ENCODE measurements around the gene EGFR.
"Not testable (repeated sequence)": the region's sequence is repeated elsewhere in the genome, so short reads cannot be mapped to it uniquely, and the experiment has no call there.

EGFR gene

GRCh38 chr7:55026867-55027490, 8.2 kb downstream of the EGFR start:
- no peaks in the 10 kb centered on the region for H3K9me3 ChIP-seq (ENCODE audit: control insufficient read depth, low read depth, low read length)
- H3K4me3 ChIP-seq (ENCODE audit: low read length): no peak overlapping the region
- no peak overlapping the region for H3K27ac ChIP-seq (ENCODE audit: low read length)
- peaks cover 3% of the 10 kb centered on the region for H3K27me3 ChIP-seq (ENCODE audit: control insufficient read depth, insufficient read depth, low read length)
- H3K36me3 ChIP-seq (ENCODE audit: control insufficient read depth, low read depth, low read length): no peaks in the 10 kb centered on the region
- H3K9ac ChIP-seq (ENCODE audit: low read length): no peak overlapping the region
- H3K4me1 ChIP-seq (ENCODE audit: control insufficient read depth, low read depth, low read length): no peaks in the 10 kb centered on the region

- Histone ChIP-seq H3K9ac (ENCODE audit: low read length) (no peak overlapping the region), H3K36me3 (ENCODE audit: control insufficient read depth, low read depth, low read length) (no peaks in the 10 kb centered on the region), H3K4me3 (ENCODE audit: low read length) (no peak overlapping the region), H3K9me3 (ENCODE audit: control insufficient read depth, low read depth, low read length) (no peaks in the 10 kb centered on the region), H3K27me3 (ENCODE audit: control insufficient read depth, insufficient read depth, low read length) (no peaks in the 10 kb centered on the region), H3K27ac (ENCODE audit: low read length) (no peak overlapping the region), H3K4me1 (ENCODE audit: control insufficient read depth, low read depth, low read length) (no peaks in the 10 kb centered on the region)
Measured at GRCh38 chr7:55028011-55028410, 9.2 kb downstream of the EGFR start.

GRCh38 chr7:55030314-55030713, 11.5 kb downstream of the EGFR start:
- Histone ChIP-seq H3K36me3 (ENCODE audit: control insufficient read depth, low read depth, low read length) (no peaks in the 10 kb centered on the region), H3K9me3 (ENCODE audit: control insufficient read depth, low read depth, low read length) (no peaks in the 10 kb centered on the region), H3K4me1 (ENCODE audit: control insufficient read depth, low read depth, low read length) (no peaks in the 10 kb centered on the region), H3K9ac (ENCODE audit: low read length) (no peak overlapping the region), H3K27ac (ENCODE audit: low read length) (no peak overlapping the region), H3K4me3 (ENCODE audit: low read length) (no peak overlapping the region), H3K27me3 (ENCODE audit: control insufficient read depth, insufficient read depth, low read length) (no peaks in the 10 kb centered on the region)

GRCh38 chr7:55031075-55031474, 12.3 kb downstream of the EGFR start:
- H3K4me1 ChIP-seq (ENCODE audit: control insufficient read depth, low read depth, low read length): no peaks in the 10 kb centered on the region
- H3K9me3 ChIP-seq (ENCODE audit: control insufficient read depth, low read depth, low read length): no peaks in the 10 kb centered on the region
- no peaks in the 10 kb centered on the region for H3K36me3 ChIP-seq (ENCODE audit: control insufficient read depth, low read depth, low read length)
- no peak overlapping the region for H3K27ac ChIP-seq (ENCODE audit: low read length)
- H3K4me3 ChIP-seq (ENCODE audit: low read length): no peak overlapping the region
- H3K27me3 ChIP-seq (ENCODE audit: control insufficient read depth, insufficient read depth, low read length): no peaks in the 10 kb centered on the region
- H3K9ac ChIP-seq (ENCODE audit: low read length): no peak overlapping the region

- H3K27me3 ChIP-seq (ENCODE audit: control insufficient read depth, insufficient read depth, low read length): no peaks in the 10 kb centered on the region
- H3K9ac ChIP-seq (ENCODE audit: low read length): no peak overlapping the region
- H3K4me3 ChIP-seq (ENCODE audit: low read length): no peak overlapping the region
- no peaks in the 10 kb centered on the region for H3K4me1 ChIP-seq (ENCODE audit: control insufficient read depth, low read depth, low read length)
- H3K9me3 ChIP-seq (ENCODE audit: control insufficient read depth, low read depth, low read length): no peaks in the 10 kb centered on the region
- no peak overlapping the region for H3K27ac ChIP-seq (ENCODE audit: low read length)
- no peaks in the 10 kb centered on the region for H3K36me3 ChIP-seq (ENCODE audit: control insufficient read depth, low read depth, low read length)
Measured at GRCh38 chr7:55032069-55032699, 13.4 kb downstream of the EGFR start.

- Histone ChIP-seq H3K4me1 (ENCODE audit: control insufficient read depth, low read depth, low read length) (no peaks in the 10 kb centered on the region), H3K27me3 (ENCODE audit: control insufficient read depth, insufficient read depth, low read length) (no peaks in the 10 kb centered on the region), H3K36me3 (ENCODE audit: control insufficient read depth, low read depth, low read length) (no peaks in the 10 kb centered on the region), H3K27ac (ENCODE audit: low read length) (no peak overlapping the region), H3K9me3 (ENCODE audit: control insufficient read depth, low read depth, low read length) (no peaks in the 10 kb centered on the region), H3K9ac (ENCODE audit: low read length) (no peak overlapping the region), H3K4me3 (ENCODE audit: low read length) (no peak overlapping the region)
Measured at GRCh38 chr7:55033236-55033846, 14.5 kb downstream of the EGFR start.

- H3K4me3 ChIP-seq (ENCODE audit: low read length): no peak overlapping the region
Measured at GRCh38 chr7:55034776-55035175, 16.0 kb downstream of the EGFR start.

GRCh38 chr7:55035410-55035809, 16.6 kb downstream of the EGFR start:
- H3K27ac ChIP-seq (ENCODE audit: low read length); H3K9me3 ChIP-seq (ENCODE audit: control insufficient read depth, low read depth, low read length); H3K9ac ChIP-seq (ENCODE audit: low read length); H3K4me3 ChIP-seq (ENCODE audit: low read length); H3K27me3 ChIP-seq (ENCODE audit: control insufficient read depth, insufficient read depth, low read length); H3K4me1 ChIP-seq (ENCODE audit: control insufficient read depth, low read depth, low read length); H3K36me3 ChIP-seq (ENCODE audit: control insufficient read depth, low read depth, low read length): not testable (repeated sequence)

More at GRCh38 chr7:55034776-55035175, 16.0 kb downstream of the EGFR start:
- Histone ChIP-seq H3K27ac (ENCODE audit: low read length) (no peak overlapping the region), H3K36me3 (ENCODE audit: control insufficient read depth, low read depth, low read length) (no peaks in the 10 kb centered on the region), H3K9ac (ENCODE audit: low read length) (no peak overlapping the region), H3K27me3 (ENCODE audit: control insufficient read depth, insufficient read depth, low read length) (no peaks in the 10 kb centered on the region), H3K9me3 (ENCODE audit: control insufficient read depth, low read depth, low read length) (no peaks in the 10 kb centered on the region), H3K4me1 (ENCODE audit: control insufficient read depth, low read depth, low read length) (no peaks in the 10 kb centered on the region)

- no peaks in the 10 kb centered on the region for H3K9me3 ChIP-seq (ENCODE audit: control insufficient read depth, low read depth, low read length)
- no peaks in the 10 kb centered on the region for H3K27me3 ChIP-seq (ENCODE audit: control insufficient read depth, insufficient read depth, low read length)
- H3K36me3 ChIP-seq (ENCODE audit: control insufficient read depth, low read depth, low read length): no peaks in the 10 kb centered on the region
- no peak overlapping the region for H3K9ac ChIP-seq (ENCODE audit: low read length)
- no peak overlapping the region for H3K4me3 ChIP-seq (ENCODE audit: low read length)
- H3K27ac ChIP-seq (ENCODE audit: low read length): no peak overlapping the region
- no peaks in the 10 kb centered on the region for H3K4me1 ChIP-seq (ENCODE audit: control insufficient read depth, low read depth, low read length)
Measured at GRCh38 chr7:55036950-55037736, 18.3 kb downstream of the EGFR start.

GRCh38 chr7:55043691-55044370, 25.0 kb downstream of the EGFR start:
- Histone ChIP-seq H3K27ac (ENCODE audit: low read length) (no peak overlapping the region), H3K4me3 (ENCODE audit: low read length) (no peak overlapping the region), H3K27me3 (ENCODE audit: control insufficient read depth, insufficient read depth, low read length) (no peaks in the 10 kb centered on the region), H3K9me3 (ENCODE audit: control insufficient read depth, low read depth, low read length) (no peaks in the 10 kb centered on the region), H3K4me1 (ENCODE audit: control insufficient read depth, low read depth, low read length) (no peaks in the 10 kb centered on the region), H3K36me3 (ENCODE audit: control insufficient read depth, low read depth, low read length) (no peaks in the 10 kb centered on the region), H3K9ac (ENCODE audit: low read length) (no peak overlapping the region)

- H3K36me3 ChIP-seq (ENCODE audit: control insufficient read depth, low read depth, low read length): no peaks in the 10 kb centered on the region
- no peak overlapping the region for H3K4me3 ChIP-seq (ENCODE audit: low read length)
- no peak overlapping the region for H3K27ac ChIP-seq (ENCODE audit: low read length)
- H3K4me1 ChIP-seq (ENCODE audit: control insufficient read depth, low read depth, low read length): no peaks in the 10 kb centered on the region
- H3K9me3 ChIP-seq (ENCODE audit: control insufficient read depth, low read depth, low read length): no peaks in the 10 kb centered on the region
- no peak overlapping the region for H3K9ac ChIP-seq (ENCODE audit: low read length)
- no peaks in the 10 kb centered on the region for H3K27me3 ChIP-seq (ENCODE audit: control insufficient read depth, insufficient read depth, low read length)
Measured at GRCh38 chr7:55044371-55044717, 25.5 kb downstream of the EGFR start.

Data from iPS-18a (cell line).